K562 (cell line): ENCODE data around the gene LRRC74B. TPM values are rescaled to one million over a fixed set of nuclear protein-coding genes. Genes with fewer than 3 reads are reported as not detected.

ENCODE experiments used
- GATAD2B ChIP-seq: fragments of 450-650 bp; IDR thresholded peaks from 2 replicates; pipeline ENCODE4 v1.6.1; 2017; ENCODE audit warnings: mild to moderate bottlenecking, borderline replicate concordance
- POLR2AphosphoS5 ChIP-seq: IDR thresholded peaks from 2 replicates; pipeline ENCODE4 v1.6.1; 2011; ENCODE audit warnings: mild to moderate bottlenecking, low read depth, low read length, moderate library complexity; ENCODE audit not compliant: control insufficient read depth, insufficient read depth
- RBM39 ChIP-seq: fragments of 200-400 bp; formaldehyde crosslinking; optimal IDR thresholded peaks from 2 replicates; pipeline ENCODE3; 2018; ENCODE audit warnings: low read depth, low read length
- ZKSCAN1 ChIP-seq: fragments of 150-350 bp; IDR thresholded peaks from 2 replicates; pipeline ENCODE4 v1.6.1; 2016; ENCODE audit warnings: low read depth, low read length
- polyA plus RNA-seq, 8 experiments: library from polyadenylated mRNA; depleted of rRNA in 4 of 8; stranded (reverse) in 5 of 8; unstranded in 3 of 8; fragments of >200 nt; fragmentation: Nextera tagmentation in 2 of 8; fragmentation: Illumina TruSeq in 1 of 8; extraction: Ambion mirVana in 2 of 8; extraction: Trizol in 1 of 8; gene quantifications; 2 replicates each; pipeline versions ENCODE4 v1.2.1 to v1.2.3, GENCODE V29; 2011 to 2014; ENCODE audit warnings: inconsistent platforms in 1 of 8, missing spikeins in 1 of 8
- total RNA-seq, 7 experiments: library from RNA; depleted of rRNA in 6 of 7; stranded (reverse); fragments of >200 nt in 6 of 7; fragmentation: Illumina TruSeq in 2 of 7; extraction: Trizol in 2 of 7; gene quantifications; 2 replicates each; pipeline versions ENCODE4 v1.2.1 to v1.2.3, GENCODE V29; 2011 to 2021; ENCODE audit warnings: low replicate concordance in 1 of 7
- TF ChIP-seq, protein P1 (sequence below): fragments of 200-600 bp; sonication (generic); IDR thresholded peaks from one replicate; pipeline ENCODE4 v1.6.1; 2012; ENCODE audit warnings: mild to moderate bottlenecking, low read depth, low read length, inconsistent platforms
- TF ChIP-seq, protein P2 (sequence below): fragments of 150-350 bp; IDR thresholded peaks from 2 replicates; pipeline ENCODE4 v1.6.1; 2014; ENCODE audit warnings: low read depth, mild to moderate bottlenecking, low read length, borderline replicate concordance
- TF ChIP-seq, protein P3 (sequence below): fragments of 450-650 bp; IDR thresholded peaks from 2 replicates; pipeline ENCODE4 v1.6.1; 2017; ENCODE audit warnings: antibody characterized with exemption, mild to moderate bottlenecking

The LRRC74B gene
- total and polyA plus RNA-seq, 9 of the 15 experiments (the other 6 are each of a cell fraction or from before 2014, with no cell fraction given), result not detected

DNA sequence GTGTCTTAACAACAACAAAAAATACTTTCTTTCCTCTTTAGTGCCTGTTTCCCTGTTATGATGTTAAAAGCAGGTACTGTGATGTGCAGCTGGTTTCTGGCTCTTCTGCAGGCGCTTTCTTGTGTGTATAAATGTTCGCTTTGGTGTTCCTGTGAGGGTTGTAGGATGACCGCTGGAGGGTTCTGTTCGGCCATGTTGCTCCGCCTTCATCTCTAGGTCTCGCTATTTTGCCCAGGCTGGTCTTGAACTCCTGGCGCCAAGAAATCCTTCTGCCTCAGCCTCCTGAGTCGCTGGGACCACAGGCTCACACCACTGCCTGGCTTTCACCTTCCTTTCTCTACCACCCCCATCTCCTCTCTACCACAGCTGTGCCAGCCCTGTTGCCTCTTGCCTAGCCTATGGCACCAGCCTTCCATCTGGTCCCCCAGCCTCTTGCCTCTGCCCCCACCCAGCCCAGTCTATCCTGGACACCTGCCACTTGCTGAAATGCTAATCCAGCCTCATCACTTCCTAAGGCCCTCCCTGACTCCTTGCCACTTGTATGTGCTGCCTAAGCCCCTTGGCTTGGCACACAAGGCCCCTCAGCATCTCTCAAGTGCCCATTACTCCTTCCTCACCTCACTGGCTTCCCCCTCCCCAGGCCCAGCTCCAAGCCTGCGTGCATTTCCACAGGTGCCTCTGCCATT, 5.5 kb downstream of the LRRC74B start (continued):
- TF ChIP-seq, protein P1, sequence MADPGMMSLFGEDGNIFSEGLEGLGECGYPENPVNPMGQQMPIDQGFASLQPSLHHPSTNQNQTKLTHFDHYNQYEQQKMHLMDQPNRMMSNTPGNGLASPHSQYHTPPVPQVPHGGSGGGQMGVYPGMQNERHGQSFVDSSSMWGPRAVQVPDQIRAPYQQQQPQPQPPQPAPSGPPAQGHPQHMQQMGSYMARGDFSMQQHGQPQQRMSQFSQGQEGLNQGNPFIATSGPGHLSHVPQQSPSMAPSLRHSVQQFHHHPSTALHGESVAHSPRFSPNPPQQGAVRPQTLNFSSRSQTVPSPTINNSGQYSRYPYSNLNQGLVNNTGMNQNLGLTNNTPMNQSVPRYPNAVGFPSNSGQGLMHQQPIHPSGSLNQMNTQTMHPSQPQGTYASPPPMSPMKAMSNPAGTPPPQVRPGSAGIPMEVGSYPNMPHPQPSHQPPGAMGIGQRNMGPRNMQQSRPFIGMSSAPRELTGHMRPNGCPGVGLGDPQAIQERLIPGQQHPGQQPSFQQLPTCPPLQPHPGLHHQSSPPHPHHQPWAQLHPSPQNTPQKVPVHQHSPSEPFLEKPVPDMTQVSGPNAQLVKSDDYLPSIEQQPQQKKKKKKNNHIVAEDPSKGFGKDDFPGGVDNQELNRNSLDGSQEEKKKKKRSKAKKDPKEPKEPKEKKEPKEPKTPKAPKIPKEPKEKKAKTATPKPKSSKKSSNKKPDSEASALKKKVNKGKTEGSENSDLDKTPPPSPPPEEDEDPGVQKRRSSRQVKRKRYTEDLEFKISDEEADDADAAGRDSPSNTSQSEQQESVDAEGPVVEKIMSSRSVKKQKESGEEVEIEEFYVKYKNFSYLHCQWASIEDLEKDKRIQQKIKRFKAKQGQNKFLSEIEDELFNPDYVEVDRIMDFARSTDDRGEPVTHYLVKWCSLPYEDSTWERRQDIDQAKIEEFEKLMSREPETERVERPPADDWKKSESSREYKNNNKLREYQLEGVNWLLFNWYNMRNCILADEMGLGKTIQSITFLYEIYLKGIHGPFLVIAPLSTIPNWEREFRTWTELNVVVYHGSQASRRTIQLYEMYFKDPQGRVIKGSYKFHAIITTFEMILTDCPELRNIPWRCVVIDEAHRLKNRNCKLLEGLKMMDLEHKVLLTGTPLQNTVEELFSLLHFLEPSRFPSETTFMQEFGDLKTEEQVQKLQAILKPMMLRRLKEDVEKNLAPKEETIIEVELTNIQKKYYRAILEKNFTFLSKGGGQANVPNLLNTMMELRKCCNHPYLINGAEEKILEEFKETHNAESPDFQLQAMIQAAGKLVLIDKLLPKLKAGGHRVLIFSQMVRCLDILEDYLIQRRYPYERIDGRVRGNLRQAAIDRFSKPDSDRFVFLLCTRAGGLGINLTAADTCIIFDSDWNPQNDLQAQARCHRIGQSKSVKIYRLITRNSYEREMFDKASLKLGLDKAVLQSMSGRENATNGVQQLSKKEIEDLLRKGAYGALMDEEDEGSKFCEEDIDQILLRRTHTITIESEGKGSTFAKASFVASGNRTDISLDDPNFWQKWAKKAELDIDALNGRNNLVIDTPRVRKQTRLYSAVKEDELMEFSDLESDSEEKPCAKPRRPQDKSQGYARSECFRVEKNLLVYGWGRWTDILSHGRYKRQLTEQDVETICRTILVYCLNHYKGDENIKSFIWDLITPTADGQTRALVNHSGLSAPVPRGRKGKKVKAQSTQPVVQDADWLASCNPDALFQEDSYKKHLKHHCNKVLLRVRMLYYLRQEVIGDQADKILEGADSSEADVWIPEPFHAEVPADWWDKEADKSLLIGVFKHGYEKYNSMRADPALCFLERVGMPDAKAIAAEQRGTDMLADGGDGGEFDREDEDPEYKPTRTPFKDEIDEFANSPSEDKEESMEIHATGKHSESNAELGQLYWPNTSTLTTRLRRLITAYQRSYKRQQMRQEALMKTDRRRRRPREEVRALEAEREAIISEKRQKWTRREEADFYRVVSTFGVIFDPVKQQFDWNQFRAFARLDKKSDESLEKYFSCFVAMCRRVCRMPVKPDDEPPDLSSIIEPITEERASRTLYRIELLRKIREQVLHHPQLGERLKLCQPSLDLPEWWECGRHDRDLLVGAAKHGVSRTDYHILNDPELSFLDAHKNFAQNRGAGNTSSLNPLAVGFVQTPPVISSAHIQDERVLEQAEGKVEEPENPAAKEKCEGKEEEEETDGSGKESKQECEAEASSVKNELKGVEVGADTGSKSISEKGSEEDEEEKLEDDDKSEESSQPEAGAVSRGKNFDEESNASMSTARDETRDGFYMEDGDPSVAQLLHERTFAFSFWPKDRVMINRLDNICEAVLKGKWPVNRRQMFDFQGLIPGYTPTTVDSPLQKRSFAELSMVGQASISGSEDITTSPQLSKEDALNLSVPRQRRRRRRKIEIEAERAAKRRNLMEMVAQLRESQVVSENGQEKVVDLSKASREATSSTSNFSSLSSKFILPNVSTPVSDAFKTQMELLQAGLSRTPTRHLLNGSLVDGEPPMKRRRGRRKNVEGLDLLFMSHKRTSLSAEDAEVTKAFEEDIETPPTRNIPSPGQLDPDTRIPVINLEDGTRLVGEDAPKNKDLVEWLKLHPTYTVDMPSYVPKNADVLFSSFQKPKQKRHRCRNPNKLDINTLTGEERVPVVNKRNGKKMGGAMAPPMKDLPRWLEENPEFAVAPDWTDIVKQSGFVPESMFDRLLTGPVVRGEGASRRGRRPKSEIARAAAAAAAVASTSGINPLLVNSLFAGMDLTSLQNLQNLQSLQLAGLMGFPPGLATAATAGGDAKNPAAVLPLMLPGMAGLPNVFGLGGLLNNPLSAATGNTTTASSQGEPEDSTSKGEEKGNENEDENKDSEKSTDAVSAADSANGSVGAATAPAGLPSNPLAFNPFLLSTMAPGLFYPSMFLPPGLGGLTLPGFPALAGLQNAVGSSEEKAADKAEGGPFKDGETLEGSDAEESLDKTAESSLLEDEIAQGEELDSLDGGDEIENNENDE, result no peak
- TF ChIP-seq, protein P2, sequence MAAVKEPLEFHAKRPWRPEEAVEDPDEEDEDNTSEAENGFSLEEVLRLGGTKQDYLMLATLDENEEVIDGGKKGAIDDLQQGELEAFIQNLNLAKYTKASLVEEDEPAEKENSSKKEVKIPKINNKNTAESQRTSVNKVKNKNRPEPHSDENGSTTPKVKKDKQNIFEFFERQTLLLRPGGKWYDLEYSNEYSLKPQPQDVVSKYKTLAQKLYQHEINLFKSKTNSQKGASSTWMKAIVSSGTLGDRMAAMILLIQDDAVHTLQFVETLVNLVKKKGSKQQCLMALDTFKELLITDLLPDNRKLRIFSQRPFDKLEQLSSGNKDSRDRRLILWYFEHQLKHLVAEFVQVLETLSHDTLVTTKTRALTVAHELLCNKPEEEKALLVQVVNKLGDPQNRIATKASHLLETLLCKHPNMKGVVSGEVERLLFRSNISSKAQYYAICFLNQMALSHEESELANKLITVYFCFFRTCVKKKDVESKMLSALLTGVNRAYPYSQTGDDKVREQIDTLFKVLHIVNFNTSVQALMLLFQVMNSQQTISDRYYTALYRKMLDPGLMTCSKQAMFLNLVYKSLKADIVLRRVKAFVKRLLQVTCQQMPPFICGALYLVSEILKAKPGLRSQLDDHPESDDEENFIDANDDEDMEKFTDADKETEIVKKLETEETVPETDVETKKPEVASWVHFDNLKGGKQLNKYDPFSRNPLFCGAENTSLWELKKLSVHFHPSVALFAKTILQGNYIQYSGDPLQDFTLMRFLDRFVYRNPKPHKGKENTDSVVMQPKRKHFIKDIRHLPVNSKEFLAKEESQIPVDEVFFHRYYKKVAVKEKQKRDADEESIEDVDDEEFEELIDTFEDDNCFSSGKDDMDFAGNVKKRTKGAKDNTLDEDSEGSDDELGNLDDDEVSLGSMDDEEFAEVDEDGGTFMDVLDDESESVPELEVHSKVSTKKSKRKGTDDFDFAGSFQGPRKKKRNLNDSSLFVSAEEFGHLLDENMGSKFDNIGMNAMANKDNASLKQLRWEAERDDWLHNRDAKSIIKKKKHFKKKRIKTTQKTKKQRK, result no peak
- TF ChIP-seq RBM39 (no peak), GATAD2B (no peak), POLR2AphosphoS5 (no peak), ZKSCAN1 (0 out of 2 replicates have a peak, but pooled peaks have one; percentile 15)
- TF ChIP-seq, protein P3, sequence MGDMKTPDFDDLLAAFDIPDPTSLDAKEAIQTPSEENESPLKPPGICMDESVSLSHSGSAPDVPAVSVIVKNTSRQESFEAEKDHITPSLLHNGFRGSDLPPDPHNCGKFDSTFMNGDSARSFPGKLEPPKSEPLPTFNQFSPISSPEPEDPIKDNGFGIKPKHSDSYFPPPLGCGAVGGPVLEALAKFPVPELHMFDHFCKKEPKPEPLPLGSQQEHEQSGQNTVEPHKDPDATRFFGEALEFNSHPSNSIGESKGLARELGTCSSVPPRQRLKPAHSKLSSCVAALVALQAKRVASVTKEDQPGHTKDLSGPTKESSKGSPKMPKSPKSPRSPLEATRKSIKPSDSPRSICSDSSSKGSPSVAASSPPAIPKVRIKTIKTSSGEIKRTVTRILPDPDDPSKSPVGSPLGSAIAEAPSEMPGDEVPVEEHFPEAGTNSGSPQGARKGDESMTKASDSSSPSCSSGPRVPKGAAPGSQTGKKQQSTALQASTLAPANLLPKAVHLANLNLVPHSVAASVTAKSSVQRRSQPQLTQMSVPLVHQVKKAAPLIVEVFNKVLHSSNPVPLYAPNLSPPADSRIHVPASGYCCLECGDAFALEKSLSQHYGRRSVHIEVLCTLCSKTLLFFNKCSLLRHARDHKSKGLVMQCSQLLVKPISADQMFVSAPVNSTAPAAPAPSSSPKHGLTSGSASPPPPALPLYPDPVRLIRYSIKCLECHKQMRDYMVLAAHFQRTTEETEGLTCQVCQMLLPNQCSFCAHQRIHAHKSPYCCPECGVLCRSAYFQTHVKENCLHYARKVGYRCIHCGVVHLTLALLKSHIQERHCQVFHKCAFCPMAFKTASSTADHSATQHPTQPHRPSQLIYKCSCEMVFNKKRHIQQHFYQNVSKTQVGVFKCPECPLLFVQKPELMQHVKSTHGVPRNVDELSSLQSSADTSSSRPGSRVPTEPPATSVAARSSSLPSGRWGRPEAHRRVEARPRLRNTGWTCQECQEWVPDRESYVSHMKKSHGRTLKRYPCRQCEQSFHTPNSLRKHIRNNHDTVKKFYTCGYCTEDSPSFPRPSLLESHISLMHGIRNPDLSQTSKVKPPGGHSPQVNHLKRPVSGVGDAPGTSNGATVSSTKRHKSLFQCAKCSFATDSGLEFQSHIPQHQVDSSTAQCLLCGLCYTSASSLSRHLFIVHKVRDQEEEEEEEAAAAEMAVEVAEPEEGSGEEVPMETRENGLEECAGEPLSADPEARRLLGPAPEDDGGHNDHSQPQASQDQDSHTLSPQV, result no peak
